Measurements from ENCODE around the gene RNF17. TPM values are rescaled to one million over a fixed set of nuclear protein-coding genes. Genes with fewer than 3 reads are reported as not detected.

Gene RNF17
- total and polyA plus RNA-seq, 10 of the 15 experiments (the other 5 are each of a cell fraction or from before 2014, with no cell fraction given) = not detected

GRCh38 chr13:24893863-24894262 lies 129.9 kb downstream of the RNF17 start (continued):
- TF ChIP-seq, protein P1, sequence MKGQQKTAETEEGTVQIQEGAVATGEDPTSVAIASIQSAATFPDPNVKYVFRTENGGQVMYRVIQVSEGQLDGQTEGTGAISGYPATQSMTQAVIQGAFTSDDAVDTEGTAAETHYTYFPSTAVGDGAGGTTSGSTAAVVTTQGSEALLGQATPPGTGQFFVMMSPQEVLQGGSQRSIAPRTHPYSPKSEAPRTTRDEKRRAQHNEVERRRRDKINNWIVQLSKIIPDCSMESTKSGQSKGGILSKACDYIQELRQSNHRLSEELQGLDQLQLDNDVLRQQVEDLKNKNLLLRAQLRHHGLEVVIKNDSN (IDR thresholded peaks at IDR 0.05; ENCODE audit: borderline replicate concordance, extremely low read length, insufficient read depth, low read depth, low read length) = no peak
- TF ChIP-seq NFYB (IDR thresholded peaks at IDR 0.05; ENCODE audit: insufficient read depth, low read depth, low read length) (no peak), HDAC6 (IDR thresholded peaks at IDR 0.05; ENCODE audit: unreplicated experiment) (no peak), CHD2 (IDR thresholded peaks at IDR 0.05; ENCODE audit: borderline replicate concordance, low read depth, low read length) (no peak), CREB1 (IDR thresholded peaks at IDR 0.05; ENCODE audit: low read depth) (no peak)

DNA sequence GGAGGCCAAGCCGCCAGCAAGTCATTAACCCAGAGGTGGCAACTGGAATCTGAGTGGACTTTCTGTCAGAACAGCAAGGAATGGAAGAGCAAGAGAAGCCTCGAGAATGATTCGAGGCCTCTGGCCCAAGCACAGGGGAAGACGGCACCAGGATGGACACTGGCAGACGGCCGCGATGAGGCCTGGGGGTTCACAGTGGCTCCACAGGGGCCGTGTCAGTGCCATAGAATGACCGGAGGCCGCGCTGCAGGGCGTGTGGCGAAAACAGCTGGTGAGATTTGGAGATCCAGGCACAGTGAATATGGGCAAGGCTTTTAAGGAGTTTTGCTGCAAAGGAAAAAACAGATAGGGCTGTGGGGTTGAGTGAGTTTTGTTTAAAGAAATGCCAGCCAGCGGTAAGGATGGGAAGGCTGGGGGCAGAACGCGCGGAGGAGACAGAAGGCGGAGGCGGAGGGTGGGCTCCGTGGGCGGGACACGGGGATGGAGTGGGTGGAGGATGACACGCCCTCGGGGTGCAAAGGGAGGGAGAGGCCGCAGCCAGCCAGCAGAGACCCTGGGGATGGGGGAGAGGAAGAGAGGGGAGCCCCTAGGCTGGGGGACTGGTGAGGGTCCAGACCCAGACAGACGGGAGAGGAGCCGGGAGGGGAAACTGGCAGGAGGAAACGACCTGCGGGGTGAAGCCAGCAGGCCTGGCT lies 130.5 kb downstream of the RNF17 start:
- no peak for DNase-seq (ENCODE audit: low read depth, low spot score)
- CTCF ChIA-PET = no interaction called here
- H3K9me3 ChIP-seq (replicated peaks; ENCODE audit: control insufficient read depth, insufficient read depth, low read length) = no peaks in the 10 kb centered on the region
- no peaks in the 10 kb centered on the region for H3K27me3 ChIP-seq (replicated peaks in 1 of 2; ENCODE audit: control insufficient read depth in 2 of 2, insufficient read depth in 2 of 2, low read length in 1 of 2)
- SMC1A ChIA-PET (ENCODE audit: uncharacterized antibody, unreplicated experiment) = no interaction called here
- no peaks in the 10 kb centered on the region for H3K79me2 ChIP-seq (ENCODE audit: control insufficient read depth, insufficient read depth, low read length)
- peaks cover 19 to 21% of the 10 kb centered on the region in 2 experiments; a peak in 3 of 4 replicates for H3K36me3 ChIP-seq (ENCODE audit: control insufficient read depth in 2 of 2, insufficient read depth in 2 of 2, low read length in 1 of 2)
- no peaks in the 10 kb centered on the region for H4K20me1 ChIP-seq (ENCODE audit: control insufficient read depth, insufficient read depth)
- no peak for FAIRE-seq
- intact Hi-C loops (cut with micrococcal nuclease; ENCODE audit: unreplicated experiment) = no loop called here
- POLR2A ChIA-PET = no interaction called here
- H3K4me3 ChIP-seq = no peak overlapping the region
- no peak for TF ChIP-seq CHD1 (IDR thresholded peaks at IDR 0.05; ENCODE audit: low read depth, low read length)
- TF ChIP-seq NFYA (IDR thresholded peaks at IDR 0.05; ENCODE audit: borderline replicate concordance, low read depth, low read length) = no peak
- TF ChIP-seq, protein P2, sequence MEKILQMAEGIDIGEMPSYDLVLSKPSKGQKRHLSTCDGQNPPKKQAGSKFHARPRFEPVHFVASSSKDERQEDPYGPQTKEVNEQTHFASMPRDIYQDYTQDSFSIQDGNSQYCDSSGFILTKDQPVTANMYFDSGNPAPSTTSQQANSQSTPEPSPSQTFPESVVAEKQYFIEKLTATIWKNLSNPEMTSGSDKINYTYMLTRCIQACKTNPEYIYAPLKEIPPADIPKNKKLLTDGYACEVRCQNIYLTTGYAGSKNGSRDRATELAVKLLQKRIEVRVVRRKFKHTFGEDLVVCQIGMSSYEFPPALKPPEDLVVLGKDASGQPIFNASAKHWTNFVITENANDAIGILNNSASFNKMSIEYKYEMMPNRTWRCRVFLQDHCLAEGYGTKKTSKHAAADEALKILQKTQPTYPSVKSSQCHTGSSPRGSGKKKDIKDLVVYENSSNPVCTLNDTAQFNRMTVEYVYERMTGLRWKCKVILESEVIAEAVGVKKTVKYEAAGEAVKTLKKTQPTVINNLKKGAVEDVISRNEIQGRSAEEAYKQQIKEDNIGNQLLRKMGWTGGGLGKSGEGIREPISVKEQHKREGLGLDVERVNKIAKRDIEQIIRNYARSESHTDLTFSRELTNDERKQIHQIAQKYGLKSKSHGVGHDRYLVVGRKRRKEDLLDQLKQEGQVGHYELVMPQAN (conservative IDR thresholded peaks at IDR 0.05) = no peak
- no peak for TF ChIP-seq CTCF (IDR thresholded peaks at IDR 0.05 in 2 of 3, conservative IDR thresholded peaks at IDR 0.05 in 1 of 3; ENCODE audit: control insufficient read depth in 2 of 3, extremely low read depth in 1 of 3, insufficient read depth in 1 of 3, low read depth in 3 of 3, low read length in 3 of 3)
- TF ChIP-seq BMI1 (IDR thresholded peaks at IDR 0.05; ENCODE audit: borderline replicate concordance) = no peak
- TF ChIP-seq MEF2B (IDR thresholded peaks at IDR 0.05; ENCODE audit: partially characterized antibody, poor library complexity, severe bottlenecking) = no peak
- no peak for TF ChIP-seq YBX1 (IDR thresholded peaks at IDR 0.05)
- TF ChIP-seq MTA3 (IDR thresholded peaks at IDR 0.05; ENCODE audit: borderline replicate concordance, low read length) = no peak
- no peak for TF ChIP-seq MXI1 (IDR thresholded peaks at IDR 0.05; ENCODE audit: low read depth, low read length)
- no peak for TF ChIP-seq SREBF1 (IDR thresholded peaks at IDR 0.05; ENCODE audit: low read length)
- TF ChIP-seq TCF12 (IDR thresholded peaks at IDR 0.05; ENCODE audit: low read depth, low read length) = no peak
- TF ChIP-seq SRF (IDR thresholded peaks at IDR 0.05; ENCODE audit: low read depth in 2 of 2, low read length in 2 of 2) = no peak
- no peak for TF ChIP-seq ATF7 (IDR thresholded peaks at IDR 0.05; ENCODE audit: low read depth)
- TF ChIP-seq HDAC2 (IDR thresholded peaks at IDR 0.05) = no peak
- TF ChIP-seq NR2C2 (IDR thresholded peaks at IDR 0.05; ENCODE audit: borderline replicate concordance, control insufficient read depth, insufficient read length, low read depth) = no peak
- 98% methylated on average over 21 of the region's 29 CpGs for WGBS (ENCODE audit: insufficient coverage, insufficient replicate concordance, low lambda C conversion rate, missing lambda C conversion rate)
- ATAC-seq = no peak
- H3K4me2 ChIP-seq (ENCODE audit: control insufficient read depth, insufficient read depth) = no peak overlapping the region
- in situ Hi-C loops (cut with MboI) = no loop called here
- BruUV-seq (replicated peaks) = no TSS peak
- no peak overlapping the region for H3K9ac ChIP-seq (ENCODE audit: control insufficient read depth, insufficient read depth, low read length)
- H3K4me1 ChIP-seq (ENCODE audit: control insufficient read depth, insufficient read depth, low read length) = no peaks in the 10 kb centered on the region
- no peak overlapping the region for H3K27ac ChIP-seq (ENCODE audit: control insufficient read depth, insufficient read depth)
- H2AFZ ChIP-seq (ENCODE audit: control insufficient read depth, low read depth, low read length) = no peak overlapping the region
- RAD21 ChIA-PET (ENCODE audit: unreplicated experiment) = no interaction called here

All from GM12878 (cell line).